ENCODE data around the gene MAML1.
"Not testable (repeated sequence)": the region's sequence is repeated elsewhere in the genome, so short reads cannot be mapped to it uniquely, and the experiment has no call there.

The MAML1 gene, protein sequence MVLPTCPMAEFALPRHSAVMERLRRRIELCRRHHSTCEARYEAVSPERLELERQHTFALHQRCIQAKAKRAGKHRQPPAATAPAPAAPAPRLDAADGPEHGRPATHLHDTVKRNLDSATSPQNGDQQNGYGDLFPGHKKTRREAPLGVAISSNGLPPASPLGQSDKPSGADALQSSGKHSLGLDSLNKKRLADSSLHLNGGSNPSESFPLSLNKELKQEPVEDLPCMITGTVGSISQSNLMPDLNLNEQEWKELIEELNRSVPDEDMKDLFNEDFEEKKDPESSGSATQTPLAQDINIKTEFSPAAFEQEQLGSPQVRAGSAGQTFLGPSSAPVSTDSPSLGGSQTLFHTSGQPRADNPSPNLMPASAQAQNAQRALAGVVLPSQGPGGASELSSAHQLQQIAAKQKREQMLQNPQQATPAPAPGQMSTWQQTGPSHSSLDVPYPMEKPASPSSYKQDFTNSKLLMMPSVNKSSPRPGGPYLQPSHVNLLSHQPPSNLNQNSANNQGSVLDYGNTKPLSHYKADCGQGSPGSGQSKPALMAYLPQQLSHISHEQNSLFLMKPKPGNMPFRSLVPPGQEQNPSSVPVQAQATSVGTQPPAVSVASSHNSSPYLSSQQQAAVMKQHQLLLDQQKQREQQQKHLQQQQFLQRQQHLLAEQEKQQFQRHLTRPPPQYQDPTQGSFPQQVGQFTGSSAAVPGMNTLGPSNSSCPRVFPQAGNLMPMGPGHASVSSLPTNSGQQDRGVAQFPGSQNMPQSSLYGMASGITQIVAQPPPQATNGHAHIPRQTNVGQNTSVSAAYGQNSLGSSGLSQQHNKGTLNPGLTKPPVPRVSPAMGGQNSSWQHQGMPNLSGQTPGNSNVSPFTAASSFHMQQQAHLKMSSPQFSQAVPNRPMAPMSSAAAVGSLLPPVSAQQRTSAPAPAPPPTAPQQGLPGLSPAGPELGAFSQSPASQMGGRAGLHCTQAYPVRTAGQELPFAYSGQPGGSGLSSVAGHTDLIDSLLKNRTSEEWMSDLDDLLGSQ

DNA sequence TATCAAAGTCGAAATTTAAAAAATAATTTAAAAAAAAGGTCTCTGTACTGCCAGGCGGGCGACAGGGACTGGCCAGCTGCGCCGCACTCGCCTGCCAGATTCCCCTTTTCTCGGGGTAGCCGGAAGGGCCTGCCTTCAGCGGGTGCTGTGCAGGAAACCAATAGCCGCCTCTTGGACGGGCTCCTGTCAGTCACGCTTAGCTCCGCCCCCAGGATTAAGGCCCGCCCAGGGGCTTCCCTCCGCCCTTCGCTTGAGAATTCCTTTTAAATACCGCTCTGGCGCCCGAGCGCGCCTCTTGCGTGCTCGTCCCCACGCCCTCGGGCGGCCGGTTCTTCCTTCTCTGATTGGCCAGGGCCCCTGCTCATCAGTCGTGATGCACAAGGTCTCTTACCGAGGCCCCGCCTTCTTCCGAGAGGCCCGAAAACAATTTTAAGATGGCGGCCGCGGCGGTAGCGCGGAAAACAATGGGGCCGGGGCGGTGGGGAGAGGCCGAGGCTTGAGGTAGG is at the start of gene MAML1:
Gene MAML1, plus strand, starts transcription at position 411 of the 506 bp plus-strand sequence. CDS start 291 bp downstream, outside the sequence.
- peak; percentile 99 for DNase-seq

DNA sequence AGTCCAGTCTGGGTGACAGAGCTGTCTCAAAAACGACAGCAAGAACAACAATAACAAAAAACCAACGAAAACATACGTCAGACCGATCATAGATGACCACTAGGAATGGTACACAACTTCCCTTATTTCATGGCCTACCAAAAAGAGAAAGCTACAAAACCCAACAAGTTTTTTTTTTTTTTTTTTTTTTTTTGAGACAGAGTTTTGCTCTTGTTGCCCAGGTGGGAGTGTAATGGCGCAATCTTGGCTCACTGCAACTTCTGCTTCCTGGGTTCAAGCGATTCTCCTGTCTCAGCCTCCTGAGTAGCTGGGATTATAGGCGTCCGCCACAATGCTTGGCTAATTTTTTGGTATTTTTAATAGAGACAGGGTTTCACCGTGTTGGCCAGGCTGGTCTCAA is 43.4 kb upstream of the MAML1 start:
- DNase-seq = not testable (repeated sequence)

DNA sequence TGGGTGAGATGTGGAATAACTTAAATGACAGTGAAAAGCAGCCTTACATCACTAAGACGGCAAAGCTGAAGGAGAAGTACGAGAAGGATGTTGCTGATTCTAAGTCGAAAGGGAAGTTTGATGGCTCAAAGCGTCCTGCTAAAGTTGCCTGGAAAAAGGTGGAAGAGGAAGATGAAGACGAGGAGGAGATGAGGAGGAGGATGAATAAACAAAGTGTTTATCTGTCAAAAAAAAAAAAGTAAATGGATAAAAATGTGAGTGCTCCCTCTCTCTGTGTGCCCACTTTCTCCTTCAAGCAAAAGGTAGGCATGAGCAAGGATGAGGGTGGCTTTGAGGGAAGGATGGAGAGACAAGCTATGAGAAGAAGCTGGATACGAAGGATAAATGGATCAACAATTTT is 38.1 kb upstream of the MAML1 start:
- DNase-seq = no peak

DNA sequence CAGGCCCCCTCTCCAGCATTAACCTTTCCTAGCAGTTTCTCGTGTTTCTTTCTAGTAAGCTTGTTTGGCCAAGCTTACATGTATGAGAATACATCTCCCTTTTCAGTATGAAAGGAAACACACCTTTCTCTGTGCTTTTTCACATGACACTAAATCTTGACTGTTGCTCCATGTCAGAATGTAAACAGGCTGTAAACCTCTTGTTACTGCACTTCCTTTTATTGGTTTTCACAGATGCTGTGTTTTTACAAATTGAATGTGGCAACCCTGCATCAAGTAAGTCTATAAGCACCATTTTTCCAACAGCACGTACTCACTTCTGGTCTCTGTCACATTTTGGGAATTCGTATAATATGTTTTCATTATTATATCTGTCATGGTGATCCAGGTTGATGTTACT is 36.0 kb upstream of the MAML1 start:
- DNase-seq = no peak

DNA sequence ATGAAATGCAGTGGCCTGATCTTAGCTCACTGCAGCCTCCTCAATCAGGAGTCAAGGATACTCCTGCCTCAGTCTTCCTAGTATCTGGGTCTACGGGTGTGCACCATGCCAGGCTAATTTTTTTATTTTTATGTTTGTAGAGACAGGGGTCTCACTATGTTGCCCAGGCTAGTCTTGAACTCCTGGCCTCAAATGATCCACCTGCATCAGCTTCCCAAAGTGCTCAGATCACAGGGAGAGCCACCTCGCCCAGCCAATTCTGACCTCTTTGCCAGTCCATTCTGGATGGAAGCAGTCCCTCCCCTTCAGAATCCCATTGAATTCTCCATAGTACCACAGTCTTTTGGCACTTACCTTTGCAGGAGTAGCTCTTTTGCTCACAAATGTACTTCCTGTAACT is 35.5 kb upstream of the MAML1 start:
- no peak for DNase-seq

DNA sequence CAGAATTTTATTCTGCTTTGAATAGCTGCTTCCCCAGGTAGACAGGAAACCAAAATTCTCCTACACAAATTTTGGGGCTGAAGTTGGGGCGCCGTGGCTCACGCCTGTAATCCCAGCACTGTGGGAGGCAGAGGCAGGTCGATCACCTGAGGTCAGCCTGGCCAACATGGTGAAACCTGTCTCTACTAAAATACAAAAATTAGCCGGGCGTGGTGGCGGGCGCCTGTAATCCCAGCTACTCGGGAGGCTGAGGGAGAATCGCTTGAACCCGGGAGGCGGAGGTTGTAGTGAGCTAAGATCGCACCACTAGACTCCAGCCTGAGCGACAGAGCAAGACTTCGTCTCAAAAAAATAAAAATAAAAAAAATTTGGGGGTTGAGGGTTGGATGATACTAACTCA is 35.1 kb upstream of the MAML1 start:
- DNase-seq = not testable (repeated sequence)

DNA sequence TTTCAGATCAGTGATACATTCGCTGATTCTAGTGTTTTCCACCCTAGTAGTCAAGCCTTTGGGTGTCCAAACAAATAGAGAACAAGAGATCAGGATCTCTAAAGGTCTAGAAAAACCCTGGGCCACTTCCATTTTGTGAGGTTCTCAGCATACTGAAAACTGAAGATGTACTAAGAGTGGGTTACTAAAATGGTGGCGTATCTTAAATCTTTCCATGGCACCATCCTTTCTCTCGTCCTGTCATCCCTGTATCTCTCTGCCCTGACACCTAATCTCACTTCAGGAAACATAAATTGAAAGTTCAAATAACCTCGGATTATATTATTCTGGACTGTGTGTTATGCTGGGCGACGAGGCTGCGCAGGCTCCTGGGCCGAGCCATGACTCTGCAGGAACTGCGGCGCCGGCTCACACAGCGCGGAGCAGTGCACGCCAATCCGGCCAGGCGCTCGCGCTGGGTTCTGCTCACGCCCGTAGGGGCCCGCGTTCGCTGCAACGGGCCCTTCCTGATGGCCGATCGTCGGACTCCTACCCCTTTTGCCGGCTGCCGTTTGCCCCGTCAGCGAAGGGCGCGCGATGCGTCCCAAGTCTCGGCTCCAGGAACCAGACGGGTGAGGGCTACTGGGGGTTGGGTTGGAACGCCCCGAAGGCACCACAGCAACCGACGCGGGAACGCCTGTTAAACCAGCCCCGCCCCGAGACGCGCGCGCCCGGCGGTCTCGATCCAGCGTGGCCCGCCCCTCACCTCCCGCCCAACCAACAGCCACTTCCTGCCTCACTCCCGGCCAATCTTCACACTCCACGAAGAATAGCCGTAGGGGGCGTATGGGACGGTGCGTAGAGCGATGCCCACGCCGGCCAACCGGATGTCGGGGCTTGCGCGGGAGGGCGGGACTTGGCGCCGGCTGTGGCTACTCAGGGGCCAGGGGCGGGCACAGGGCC is 34.4 kb upstream of the MAML1 start:
- DNase-seq = peak; percentile 98

DNA sequence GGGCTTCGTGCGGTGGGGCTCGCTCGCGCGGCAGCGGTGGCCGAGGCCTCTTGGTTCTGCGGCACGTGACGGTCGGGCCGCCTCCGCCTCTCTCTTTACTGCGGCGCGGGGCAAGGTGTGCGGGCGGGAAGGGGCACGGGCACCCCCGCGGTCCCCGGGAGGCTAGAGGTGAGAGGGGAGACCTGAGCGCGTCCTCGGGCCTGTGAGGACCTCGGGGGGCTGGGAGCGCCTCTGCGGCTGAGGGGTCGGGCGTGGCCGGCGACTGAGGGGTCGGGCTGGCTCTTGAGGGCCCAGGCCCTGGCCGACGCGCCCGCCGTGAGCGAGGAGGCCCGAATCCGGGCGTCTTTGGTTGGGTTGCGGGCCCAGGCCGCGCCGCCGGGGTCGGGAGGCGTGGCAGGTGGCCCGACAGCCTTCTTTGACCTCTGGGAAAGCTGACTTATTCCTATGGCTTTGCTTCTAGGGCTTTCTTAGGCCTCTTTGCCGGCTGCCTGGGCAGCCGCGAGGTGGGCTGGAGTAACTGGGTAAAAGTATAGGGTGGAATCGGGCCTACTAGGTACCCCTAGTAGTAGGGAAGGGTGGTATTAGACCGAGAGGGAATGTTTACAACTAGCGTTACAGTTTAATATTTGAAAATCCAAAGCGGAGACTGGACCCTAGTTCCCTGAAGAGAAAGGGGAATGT is 33.5 kb upstream of the MAML1 start, which contains the start of gene CANX:
Gene CANX, plus strand, starts transcription at position 33 of the 681 bp plus-strand sequence. CDS start 6,715 bp downstream, outside the sequence.
- DNase-seq = no peak

DNA sequence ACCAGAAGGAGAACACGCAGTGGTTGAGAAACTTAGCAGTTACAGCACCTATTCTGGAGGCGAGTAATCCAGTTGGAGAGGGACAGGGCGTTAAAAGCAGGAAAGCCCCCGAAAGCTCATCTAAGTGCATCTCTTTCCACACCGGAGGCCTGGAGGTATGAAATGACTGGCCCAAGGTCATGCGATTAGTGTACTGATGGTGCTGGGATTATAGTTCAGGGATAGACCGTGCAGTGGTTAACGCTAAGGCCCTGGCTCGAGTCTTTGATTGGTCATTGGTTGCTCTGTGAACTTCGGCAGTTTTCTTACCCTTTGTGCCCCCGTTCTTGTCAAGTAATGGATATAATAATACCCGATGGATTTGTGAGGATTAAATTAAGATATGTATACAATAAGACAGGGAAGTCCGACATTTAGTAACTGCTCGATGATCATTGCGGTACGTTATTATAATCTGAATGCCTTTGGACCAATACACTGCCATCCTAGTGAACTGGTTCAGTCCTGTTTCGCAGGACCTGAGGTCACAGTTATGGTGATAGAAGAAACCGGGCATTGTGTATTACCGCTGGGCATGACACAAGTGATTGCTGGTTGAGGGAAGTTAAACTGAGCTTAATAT is 32.9 kb upstream of the MAML1 start:
- no peak for DNase-seq

DNA sequence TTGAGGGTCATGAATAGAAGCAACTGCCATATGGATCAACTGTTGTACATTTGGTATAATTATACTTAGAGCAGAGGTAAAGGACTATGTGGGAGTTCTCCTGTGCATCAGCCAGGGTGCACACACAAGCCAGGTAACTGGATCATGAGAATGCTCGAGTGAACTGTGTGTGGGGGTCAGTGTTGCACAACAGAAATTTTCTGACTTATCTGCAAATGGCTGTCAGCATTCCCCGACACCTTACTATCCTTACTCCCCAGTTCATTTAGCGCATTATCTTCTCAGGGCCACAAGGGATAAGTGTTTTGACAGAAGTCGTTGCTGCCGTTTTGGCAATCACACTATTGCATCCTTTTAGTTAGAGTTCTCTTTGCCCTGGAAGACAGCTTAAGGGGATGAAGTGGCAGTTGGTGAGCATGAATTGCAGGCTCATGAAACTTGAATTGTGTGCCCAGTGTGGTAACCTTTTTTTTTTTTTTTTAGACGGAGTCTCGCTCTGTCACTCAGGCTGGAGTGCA is 32.2 kb upstream of the MAML1 start:
- DNase-seq = no peak

DNA sequence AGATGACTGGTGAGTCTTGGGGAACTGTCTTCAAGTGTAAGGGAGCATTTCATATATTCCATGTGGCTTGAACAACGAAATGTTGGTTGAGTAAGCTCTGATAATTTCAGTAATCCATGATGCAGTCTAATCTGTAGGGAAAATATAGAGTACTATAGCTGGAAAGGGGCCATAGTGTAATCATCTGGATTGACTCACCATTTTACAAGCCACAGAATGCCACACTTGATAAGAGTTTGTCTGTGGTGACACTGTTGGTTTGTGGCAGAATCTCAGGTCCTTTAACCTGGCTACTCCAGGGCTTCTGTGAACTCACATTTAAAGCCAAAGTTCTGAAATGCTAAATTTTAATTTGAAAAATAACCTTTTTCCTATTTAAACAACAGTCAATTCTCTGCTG is 16.3 kb upstream of the MAML1 start:
- DNase-seq = no peak

DNA sequence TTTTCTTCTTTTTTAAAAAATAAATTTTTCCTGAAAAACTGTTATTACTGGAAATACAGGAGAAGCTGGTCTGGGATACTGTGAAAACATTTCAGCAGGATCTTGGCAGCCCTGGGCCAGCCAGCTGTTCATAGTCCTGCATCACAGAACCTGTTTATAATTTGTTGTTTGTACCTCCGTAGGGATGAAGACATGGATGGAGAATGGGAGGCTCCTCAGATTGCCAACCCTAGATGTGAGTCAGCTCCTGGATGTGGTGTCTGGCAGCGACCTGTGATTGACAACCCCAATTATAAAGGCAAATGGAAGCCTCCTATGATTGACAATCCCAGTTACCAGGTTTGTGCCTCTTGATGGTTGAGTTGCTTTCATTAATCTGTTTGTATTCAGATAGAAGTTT is 12.4 kb upstream of the MAML1 start:
- DNase-seq = no peak

DNA sequence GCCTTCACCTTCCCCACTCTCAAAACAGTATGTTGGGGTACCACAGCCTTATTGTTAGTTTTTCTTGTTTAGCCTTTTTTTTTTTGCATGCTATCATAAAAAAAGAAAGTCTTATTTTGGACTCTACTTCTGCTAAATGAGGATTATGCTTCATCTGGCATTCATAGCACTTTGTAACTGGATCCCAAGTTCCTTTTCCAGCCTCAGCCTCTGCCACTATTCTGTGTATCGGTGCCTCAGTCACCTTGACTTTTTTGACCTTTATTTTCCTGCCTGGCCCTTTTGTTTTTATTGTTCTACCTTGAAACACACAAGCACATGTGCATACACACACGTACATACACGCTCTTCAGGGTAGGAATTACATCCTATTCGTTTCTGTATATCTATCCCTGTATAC is 8.5 kb upstream of the MAML1 start:
- DNase-seq = no peak

DNA sequence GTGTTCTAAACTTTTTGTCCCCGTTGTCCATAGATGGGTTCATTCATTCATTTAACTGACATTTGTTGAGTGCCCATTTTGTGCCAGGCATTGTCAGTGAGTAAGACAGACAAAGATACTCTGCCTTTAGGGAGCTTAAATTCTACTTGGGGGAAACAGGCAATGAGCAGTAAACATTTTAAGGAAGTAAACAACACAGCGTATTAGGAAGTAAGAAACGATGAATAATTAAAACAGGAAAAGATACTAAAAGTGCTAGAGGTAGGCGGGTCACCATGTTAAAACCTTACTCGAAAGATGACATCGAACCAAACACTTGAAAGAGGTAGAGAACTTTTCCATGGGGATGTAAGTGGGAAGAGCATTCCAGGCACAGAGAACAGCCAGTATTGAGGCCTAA is 5.5 kb upstream of the MAML1 start:
- no peak for DNase-seq

DNA sequence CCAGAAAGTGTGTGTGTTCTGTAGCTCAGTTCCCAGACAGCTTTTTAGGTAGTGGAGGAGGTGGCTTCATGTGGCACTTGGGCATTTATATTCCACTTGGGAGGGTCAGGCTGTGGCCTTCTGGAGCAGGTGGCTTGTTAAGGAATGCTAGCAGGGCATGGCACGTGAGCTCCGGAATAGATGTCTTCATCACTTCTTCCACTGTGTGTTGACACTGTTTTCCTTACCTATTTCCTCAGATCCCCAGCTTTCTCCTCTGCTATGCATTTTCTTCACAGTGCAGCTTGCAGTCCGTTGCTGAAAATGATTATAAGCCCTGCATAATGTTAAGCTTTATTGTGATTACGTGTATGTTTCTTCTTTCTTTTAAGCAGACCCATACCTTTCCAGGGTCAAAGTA is 3.3 kb upstream of the MAML1 start:
- DNase-seq = no peak

DNA sequence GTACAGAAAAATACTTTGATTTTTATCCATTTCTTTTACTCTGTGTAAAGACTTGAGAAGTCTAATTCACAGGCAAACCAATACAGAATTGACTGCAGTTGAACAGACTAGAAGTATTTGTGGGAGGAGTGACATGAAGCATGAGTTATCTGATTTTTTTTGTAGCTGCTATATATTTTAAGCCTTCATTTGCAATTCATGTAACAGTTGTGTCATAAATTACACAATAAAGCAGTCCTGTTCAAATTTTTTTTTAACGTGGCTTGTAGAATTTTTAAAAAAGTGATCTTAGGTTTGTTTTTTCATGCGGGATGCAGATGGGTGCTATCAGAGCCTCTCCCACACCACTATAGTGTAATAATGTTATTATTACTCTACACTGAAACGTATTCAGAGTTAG is 2.9 kb upstream of the MAML1 start:
- DNase-seq = no peak

DNA sequence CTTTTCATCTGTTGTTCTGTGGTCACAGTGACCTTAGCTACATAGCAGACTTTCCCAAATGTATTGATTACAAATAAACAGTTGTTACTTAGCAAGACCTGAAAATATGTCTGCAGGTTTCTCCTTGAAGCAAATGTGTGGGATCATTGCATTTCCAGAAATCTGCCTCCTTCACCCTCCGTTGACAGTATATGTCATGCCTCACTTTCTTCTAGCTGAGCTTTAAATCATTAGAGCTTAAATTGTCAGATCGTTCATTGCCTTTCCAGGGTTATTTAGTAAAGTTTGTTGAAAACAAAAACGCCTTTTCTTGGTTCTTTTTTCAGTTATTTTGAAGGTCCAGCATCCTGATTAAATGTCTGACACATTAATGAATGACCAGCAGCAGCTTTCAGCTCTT is 2.3 kb upstream of the MAML1 start:
- DNase-seq = no peak

DNA sequence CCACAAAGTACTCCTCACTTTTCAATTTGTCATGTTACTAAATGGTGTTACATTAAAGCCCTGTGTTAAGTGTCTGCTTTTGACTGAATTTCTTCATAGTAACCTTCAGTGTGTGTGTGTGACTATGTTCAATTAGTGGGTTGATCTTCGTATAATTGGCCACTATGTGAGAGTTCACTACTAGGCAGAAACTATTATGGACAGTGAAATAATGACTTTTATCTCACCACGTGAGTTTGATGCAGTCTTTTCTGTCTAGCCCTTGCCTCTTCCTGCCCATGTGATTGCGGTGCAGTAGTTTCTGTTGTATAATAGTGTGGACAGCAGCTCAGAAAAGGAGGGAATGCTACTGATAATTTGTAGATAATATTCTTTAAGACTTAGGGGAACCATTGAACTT is 1.8 kb upstream of the MAML1 start:
- no peak for DNase-seq

DNA sequence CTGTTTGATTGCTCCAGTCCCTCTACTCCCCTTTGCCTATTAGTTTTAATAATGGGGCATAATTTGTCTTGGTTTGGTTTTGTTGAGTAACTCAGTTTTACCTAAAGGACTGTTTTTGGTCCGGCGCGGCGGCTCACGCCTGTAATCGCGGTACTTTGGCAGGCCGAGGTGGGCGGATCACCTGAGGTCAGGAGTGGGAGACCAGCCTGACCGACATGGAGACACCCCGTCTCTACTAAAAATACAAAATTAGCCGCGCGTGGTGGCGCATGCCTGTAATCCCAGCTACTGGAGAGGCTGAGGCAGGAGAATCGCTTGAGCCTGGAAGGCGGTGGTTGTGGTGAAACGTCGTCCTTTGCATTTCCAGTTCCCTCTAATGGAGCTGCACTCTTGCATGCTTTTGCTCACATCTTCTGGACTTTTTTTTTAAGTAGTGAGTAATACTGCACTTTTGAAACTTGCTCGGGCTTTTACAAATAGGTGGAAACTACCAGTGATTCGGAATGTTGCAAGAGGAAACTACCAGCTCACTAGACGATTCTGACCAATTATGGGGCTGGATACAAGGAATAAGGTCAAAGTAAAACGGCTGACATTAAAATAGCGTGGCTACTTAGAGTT is 721 bp upstream of the MAML1 start:
- DNase-seq = peak; percentile 9 to 17
